Astrocyte (in vitro differentiated cells and primary cell): ENCODE data around the gene NR1H2. TPM values are rescaled to one million over a fixed set of nuclear protein-coding genes. Genes with fewer than 3 reads are reported as not detected.

ENCODE experiments used
- DNase-seq: peaks from one replicate; pipeline ENCODE4 v3.0.0-alpha.2; 2010; ENCODE audit warnings: low read depth
- FAIRE-seq: peaks from 2 replicates; lab custom pipeline; 2011; peaks lifted over from hg19 to GRCh38; lab: Jason Lieb, UNC
- H2AFZ ChIP-seq: 2 replicates; pipeline ENCODE4 v1.6.0; 2012; ENCODE audit warnings: low read depth, low read length, inconsistent platforms
- H3K27ac ChIP-seq: 2 replicates; pipeline ENCODE4 v1.5.1; 2011; ENCODE audit warnings: low read depth, low read length, inconsistent platforms
- H3K27me3 ChIP-seq: 2 replicates; pipeline ENCODE4 v1.6.0; 2011; ENCODE audit warnings: low read length, inconsistent platforms; ENCODE audit not compliant: insufficient read depth
- H3K36me3 ChIP-seq: 2 replicates; pipeline ENCODE4 v1.5.1; 2011; ENCODE audit warnings: low read length, inconsistent platforms; ENCODE audit not compliant: insufficient read depth
- H3K4me1 ChIP-seq: 2 replicates; pipeline ENCODE4 v1.5.1; 2011; ENCODE audit warnings: low read length, inconsistent platforms; ENCODE audit not compliant: insufficient read depth
- H3K4me2 ChIP-seq: 2 replicates; pipeline ENCODE4 v1.6.0; 2012; ENCODE audit warnings: low read length, inconsistent platforms
- H3K4me3 ChIP-seq: 2 replicates; pipeline ENCODE4 v1.5.1; 2011; ENCODE audit warnings: low read depth, mild to moderate bottlenecking, low read length, inconsistent platforms; ENCODE audit not compliant: insufficient read depth
- H3K79me2 ChIP-seq: 2 replicates; pipeline ENCODE4 v1.6.0; 2012; ENCODE audit warnings: mild to moderate bottlenecking, low read length, inconsistent platforms; ENCODE audit not compliant: insufficient read depth
- H3K9ac ChIP-seq: 2 replicates; pipeline ENCODE4 v1.6.0; 2012; ENCODE audit warnings: mild to moderate bottlenecking, low read length, inconsistent platforms
- H3K9me3 ChIP-seq: 2 replicates; pipeline ENCODE4 v1.5.1; 2012; ENCODE audit warnings: low read depth, mild to moderate bottlenecking, low read length, inconsistent platforms; ENCODE audit not compliant: insufficient read depth
- H4K20me1 ChIP-seq: 2 replicates; pipeline ENCODE4 v1.6.0; 2012; ENCODE audit warnings: low read length, inconsistent platforms; ENCODE audit not compliant: insufficient read depth
- H3K27ac Mint-ChIP-seq: one replicate; pipeline ENCODE4 v1.8.0; 2021; ENCODE audit warnings: mild to moderate bottlenecking, mixed read lengths; ENCODE audit not compliant: unreplicated experiment
- H3K27me3 Mint-ChIP-seq: one replicate; pipeline ENCODE4 v1.8.0; 2021; ENCODE audit warnings: low read depth, mixed read lengths; ENCODE audit not compliant: unreplicated experiment
- H3K36me3 Mint-ChIP-seq: one replicate; pipeline ENCODE4 v1.8.0; 2021; ENCODE audit warnings: low read depth, mixed read lengths; ENCODE audit not compliant: unreplicated experiment
- H3K4me1 Mint-ChIP-seq: one replicate; pipeline ENCODE4 v1.8.0; 2021; ENCODE audit warnings: low read depth, mixed read lengths; ENCODE audit not compliant: unreplicated experiment
- H3K4me3 Mint-ChIP-seq: one replicate; pipeline ENCODE4 v1.8.0; 2021; ENCODE audit warnings: mild to moderate bottlenecking, moderate library complexity, mixed read lengths; ENCODE audit not compliant: unreplicated experiment
- H3K9me3 Mint-ChIP-seq: one replicate; pipeline ENCODE4 v1.8.0; 2021; ENCODE audit warnings: mild to moderate bottlenecking, mixed read lengths; ENCODE audit not compliant: unreplicated experiment
- CTCF ChIP-seq: IDR thresholded peaks from 2 replicates; pipeline ENCODE4 v1.5.1; 2011; ENCODE audit warnings: low read depth, mild to moderate bottlenecking, inconsistent platforms, low read length, moderate library complexity; ENCODE audit not compliant: insufficient read depth
- EZH2 ChIP-seq: IDR thresholded peaks from 2 replicates; pipeline ENCODE4 v1.6.1; 2012; ENCODE audit warnings: mild to moderate bottlenecking, low read length, inconsistent platforms; ENCODE audit not compliant: insufficient read depth
- total RNA-seq: library from RNA; stranded (reverse); gene quantifications from 2 replicates; pipeline ENCODE4 v1.2.1, GENCODE V29; 2021

NR1H2 gene
- total RNA-seq, 1 donor from 2014 or later: 33.4 TPM

- Mint-ChIP-seq H3K9me3 (no peaks in the 10 kb centered on the region), H3K4me3 (no peak overlapping the region), H3K36me3 (peaks cover 2% of the 10 kb centered on the region), H3K4me1 (no peaks in the 10 kb centered on the region), H3K27ac (no peak overlapping the region), H3K27me3 (no peaks in the 10 kb centered on the region)
- Histone ChIP-seq H3K9ac (no peak overlapping the region), H3K79me2 (peaks cover 3% of the 10 kb centered on the region), H3K36me3 (no peaks in the 10 kb centered on the region), H3K4me3 (no peak overlapping the region), H3K27me3 (no peaks in the 10 kb centered on the region), H3K27ac (no peak overlapping the region), H3K9me3 (no peaks in the 10 kb centered on the region), H3K4me1 (no peaks in the 10 kb centered on the region), H3K4me2 (no peak overlapping the region), H2AFZ (no peak overlapping the region), H4K20me1 (no peaks in the 10 kb centered on the region)
- no peak for TF ChIP-seq EZH2
- no peak for TF ChIP-seq CTCF
- FAIRE-seq (no peak), DNase-seq (no peak)
These were observed 23.1 kb downstream of the NR1H2 start for GRCh38 chr19:50399368-50399745.

- H3K27ac ChIP-seq: no peak overlapping the region
- no peaks in the 10 kb centered on the region for H3K9me3 ChIP-seq
- no peak for FAIRE-seq
- no peaks in the 10 kb centered on the region for H3K27me3 Mint-ChIP-seq
- no peaks in the 10 kb centered on the region for H3K4me1 ChIP-seq
- no peak overlapping the region for H3K4me3 Mint-ChIP-seq
- TF ChIP-seq CTCF (no peak), EZH2 (no peak)
- no peak overlapping the region for H3K27ac Mint-ChIP-seq
- no peak overlapping the region for H2AFZ ChIP-seq
- H3K79me2 ChIP-seq: peaks cover 3% of the 10 kb centered on the region
- H3K4me3 ChIP-seq: no peak overlapping the region
- no peaks in the 10 kb centered on the region for H4K20me1 ChIP-seq
- H3K4me1 Mint-ChIP-seq: no peaks in the 10 kb centered on the region
- peaks cover 4% of the 10 kb centered on the region for H3K36me3 Mint-ChIP-seq
- H3K9me3 Mint-ChIP-seq: peaks cover 3% of the 10 kb centered on the region
- no peaks in the 10 kb centered on the region for H3K27me3 ChIP-seq
- no peak for DNase-seq
- no peaks in the 10 kb centered on the region for H3K36me3 ChIP-seq
- H3K9ac ChIP-seq: no peak overlapping the region
- no peak overlapping the region for H3K4me2 ChIP-seq
These were observed 25.6 kb downstream of the NR1H2 start for GRCh38 chr19:50401605-50402450.
